HG02642 (cell line): Measurements from ENCODE around the gene NEMP1.
"Not testable (repeated sequence)": the region's sequence is repeated elsewhere in the genome, so short reads cannot be mapped to it uniquely, and the experiment has no call there.

Experiments used
- ATAC-seq: cut with Tn5 transposase; IDR thresholded peaks from one replicate; pipeline ENCODE4 v1.9.1; 2021; ENCODE audit warnings: mild to moderate bottlenecking; ENCODE audit not compliant: unreplicated experiment, poor library complexity

The NEMP1 gene, protein sequence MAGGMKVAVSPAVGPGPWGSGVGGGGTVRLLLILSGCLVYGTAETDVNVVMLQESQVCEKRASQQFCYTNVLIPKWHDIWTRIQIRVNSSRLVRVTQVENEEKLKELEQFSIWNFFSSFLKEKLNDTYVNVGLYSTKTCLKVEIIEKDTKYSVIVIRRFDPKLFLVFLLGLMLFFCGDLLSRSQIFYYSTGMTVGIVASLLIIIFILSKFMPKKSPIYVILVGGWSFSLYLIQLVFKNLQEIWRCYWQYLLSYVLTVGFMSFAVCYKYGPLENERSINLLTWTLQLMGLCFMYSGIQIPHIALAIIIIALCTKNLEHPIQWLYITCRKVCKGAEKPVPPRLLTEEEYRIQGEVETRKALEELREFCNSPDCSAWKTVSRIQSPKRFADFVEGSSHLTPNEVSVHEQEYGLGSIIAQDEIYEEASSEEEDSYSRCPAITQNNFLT

GRCh38 chr12:57078519-57079404, at the start of gene NEMP1:
Gene NEMP1, minus strand, starts transcription at chr12:57078791. Its CDS starts 46 bp downstream, at chr12:57078745.
- peak; percentile 98 for ATAC-seq

- ATAC-seq, result peak; percentile 43
These were observed 49.3 kb upstream of the NEMP1 start, which contains the start of gene LRP1 for GRCh38 chr12:57127726-57128518. Gene LRP1, plus strand, starts transcription at chr12:57128483. Its CDS starts 482 bp downstream, at chr12:57128965.

GRCh38 chr12:57127101-57127725, 48.6 kb upstream of the NEMP1 start:
- ATAC-seq, result peak; percentile 37

DNA sequence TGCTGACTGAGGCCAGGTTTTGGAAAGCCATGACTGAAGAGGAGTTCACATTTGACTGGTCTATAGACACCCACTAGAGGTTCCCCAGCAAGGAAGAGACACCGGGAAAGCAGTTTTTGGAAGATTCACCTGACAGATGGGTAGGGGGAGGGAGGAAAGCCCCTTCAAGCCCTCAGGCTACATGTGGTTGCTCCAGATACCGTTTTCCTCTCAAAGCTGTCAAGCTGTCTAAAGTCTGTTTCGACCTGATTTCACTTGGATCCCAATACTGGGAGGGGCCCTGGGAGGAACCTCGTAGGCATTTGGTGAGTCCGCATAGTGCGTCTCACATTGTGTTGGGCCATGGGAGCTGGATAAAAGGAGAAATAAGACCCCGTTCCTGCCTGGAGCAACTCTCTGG, 48.0 kb upstream of the NEMP1 start:
- ATAC-seq, result no peak

GRCh38 chr12:57126061-57126460, 47.5 kb upstream of the NEMP1 start:
- ATAC-seq, result no peak

GRCh38 chr12:57124261-57124877, 45.8 kb upstream of the NEMP1 start:
- no peak for ATAC-seq

DNA sequence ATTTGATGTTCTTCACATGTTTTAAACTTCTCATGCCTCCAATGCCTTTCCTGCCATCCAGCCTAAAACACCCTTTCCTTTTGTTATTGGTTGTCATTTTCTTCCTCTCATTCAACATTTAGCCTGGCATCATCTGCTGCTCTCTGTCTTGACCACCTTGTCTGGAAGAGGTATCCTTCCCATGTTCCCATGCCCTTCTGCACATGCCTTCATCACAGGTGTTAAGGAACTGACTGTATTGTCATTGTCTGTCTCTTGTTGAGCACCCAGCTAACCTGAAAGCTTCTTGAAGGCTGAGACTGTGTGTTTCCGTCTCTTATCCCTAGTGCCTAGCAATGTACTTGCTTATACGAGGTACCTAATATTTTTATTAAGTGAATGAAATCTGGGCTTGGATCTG, 45.2 kb upstream of the NEMP1 start:
- ATAC-seq, result no peak

DNA sequence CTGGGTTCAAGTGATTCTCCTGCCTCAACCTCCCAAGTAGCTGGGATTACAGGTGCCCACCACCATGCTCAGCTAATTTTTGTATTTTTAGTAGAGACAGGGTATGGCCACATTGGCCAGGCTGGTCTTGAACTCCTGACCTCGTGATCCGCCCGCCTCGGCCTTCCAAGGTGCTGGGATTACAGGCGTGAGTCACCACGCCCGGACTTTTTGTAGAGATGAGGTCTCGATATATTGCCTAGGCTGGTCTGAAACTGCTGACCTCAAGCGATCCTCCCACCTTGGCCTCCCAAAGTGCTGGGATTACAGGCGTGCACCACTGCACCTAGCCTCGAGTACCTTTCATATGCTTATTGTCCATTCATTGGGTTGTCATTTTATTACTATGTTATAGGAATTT, 42.1 kb upstream of the NEMP1 start:
- ATAC-seq, result not testable (repeated sequence)

- no peak for ATAC-seq
These were observed 40.9 kb upstream of the NEMP1 start for GRCh38 chr12:57119294-57120085.

- no peak for ATAC-seq
These were observed 40.2 kb upstream of the NEMP1 start for GRCh38 chr12:57118711-57119271.

- ATAC-seq, result no peak
These were observed 38.1 kb upstream of the NEMP1 start for GRCh38 chr12:57116580-57117281.

DNA sequence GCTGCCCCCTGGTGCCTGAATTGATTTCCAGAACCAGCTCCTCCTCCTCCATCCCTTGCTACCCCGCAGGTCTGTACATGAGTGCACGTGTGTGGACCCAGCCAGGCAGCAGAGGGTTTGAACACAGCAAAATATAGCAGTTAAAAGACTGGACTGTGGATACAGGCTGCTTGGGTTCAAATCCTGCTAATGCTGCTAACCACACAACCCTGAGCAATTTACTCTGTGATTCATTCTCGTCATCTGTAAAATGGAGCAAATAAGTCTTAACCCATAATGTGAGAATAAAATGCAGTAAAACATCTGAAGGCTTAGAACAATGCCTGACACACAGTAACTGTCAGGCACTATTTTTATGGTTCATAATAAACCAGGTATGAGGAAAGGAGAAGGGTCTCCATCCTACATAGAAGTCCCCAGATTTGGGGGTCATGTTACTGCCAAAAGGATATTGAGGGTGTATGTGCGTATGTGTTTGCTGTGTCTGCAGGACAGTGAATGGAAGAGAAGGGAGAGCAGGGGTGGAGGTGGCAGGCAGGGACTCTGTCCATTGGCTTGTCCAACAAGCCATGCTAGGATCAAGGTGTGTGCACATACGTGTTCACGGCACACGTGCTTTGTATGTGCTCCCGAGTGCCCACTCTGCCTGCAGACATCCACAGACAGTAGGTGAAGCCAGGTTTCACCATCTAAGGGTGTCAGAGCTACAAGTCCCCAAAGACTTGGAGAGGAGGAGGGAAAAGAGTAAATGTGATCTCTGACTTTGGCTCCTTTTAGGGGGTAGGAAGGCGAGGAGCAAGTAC, 34.1 kb upstream of the NEMP1 start:
- no peak for ATAC-seq

DNA sequence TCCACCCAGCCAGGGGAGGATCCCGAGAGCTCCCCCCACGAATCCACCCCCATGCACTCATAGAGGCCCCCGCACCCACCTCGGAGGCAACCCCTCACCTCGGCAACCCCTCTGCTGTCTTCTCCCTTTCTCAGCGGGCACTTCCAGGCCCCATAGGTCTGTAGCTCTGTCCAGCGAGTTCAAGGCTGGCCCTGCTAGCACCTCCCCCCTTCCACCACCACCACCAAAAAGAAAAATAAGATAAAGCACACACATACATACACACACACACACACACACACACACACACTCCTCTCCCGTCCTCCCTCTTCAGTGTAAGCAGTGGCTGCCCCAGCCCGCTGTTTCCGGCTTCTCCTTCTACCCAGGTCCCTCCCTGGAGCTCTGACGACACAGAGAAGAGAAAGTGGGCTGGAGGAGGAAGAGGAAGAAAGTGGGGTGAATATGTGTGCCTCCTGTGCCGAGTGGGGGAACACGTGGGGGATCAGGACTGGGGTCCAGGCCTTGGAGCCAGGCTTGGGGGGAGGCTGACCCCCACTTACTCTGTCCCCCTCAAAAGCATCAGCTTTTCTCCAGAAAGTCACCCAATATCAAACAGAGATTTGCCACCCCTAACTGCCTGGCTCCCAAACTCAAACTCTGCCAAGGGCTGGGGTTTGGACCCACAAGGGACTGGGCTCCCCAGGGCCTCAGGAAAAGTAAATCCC, 32.6 kb upstream of the NEMP1 start, which contains the start of gene STAT6:
Gene STAT6 (minus strand): TSS at position 332 of the 704 bp plus-strand sequence. CDS start 3,084 bp downstream, outside the sequence.
- peak; percentile 61 for ATAC-seq

- peak; percentile 58 for ATAC-seq
These were observed 31.8 kb upstream of the NEMP1 start for GRCh38 chr12:57110104-57111030.
